GM12892 (cell line): ENCODE data around the gene SEPHS1. TPM values are rescaled to one million over a fixed set of nuclear protein-coding genes. Genes with fewer than 3 reads are reported as not detected.
A peak's percentile ranks its signal among the peaks of the same experiment; 100 is the strongest.

Experiments
- DNase-seq: peaks from one replicate; pipeline ENCODE4 v3.0.0; 2011; ENCODE audit not compliant: insufficient read length
- FAIRE-seq: peaks from 2 replicates; lab custom pipeline; 2011; peaks lifted over from hg19 to GRCh38; lab: Jason Lieb, UNC
- POLR2A ChIP-seq: IDR thresholded peaks from 2 replicates; pipeline ENCODE4 v1.6.1; 2011; ENCODE audit warnings: low read depth, low read length, control low read depth
- POLR2AphosphoS5 ChIP-seq: IDR thresholded peaks from 2 replicates; pipeline ENCODE4 v1.6.1; 2011; ENCODE audit warnings: low read depth, low read length, control low read depth
- TAF1 ChIP-seq: IDR thresholded peaks from 2 replicates; pipeline ENCODE4 v1.6.1; 2011; ENCODE audit warnings: low read depth, mild to moderate bottlenecking, control low read depth, low read length, borderline replicate concordance
- polyA plus RNA-seq: library from polyadenylated mRNA; unstranded; fragments of >200 nt; gene quantifications from one replicate; pipeline ENCODE4 v1.2.1, GENCODE V29; 2012; ENCODE audit warnings: missing spikeins, inconsistent platforms; ENCODE audit not compliant: missing spikeins

The SEPHS1 gene
- 34.2 TPM for polyA plus RNA-seq

- DNase-seq: peak; percentile 73
- peak; percentile 81 for FAIRE-seq
- TF ChIP-seq POLR2AphosphoS5: peak; percentile 71
- TF ChIP-seq TAF1: peak; percentile 61; the same call in 1 of the 2 replicates
- TF ChIP-seq POLR2A: peak; percentile 62
Measured at GRCh38 chr10:13348216-13349017, at the start of gene SEPHS1. SEPHS1 (minus strand) TSS chr10:13348293; CDS start chr10:13344950, 3,343 bp downstream.

GRCh38 chr10:13397052-13397451 is 49.0 kb upstream of the SEPHS1 start:
- TF ChIP-seq POLR2AphosphoS5 (no peak), TAF1 (no peak), POLR2A (no peak)
- DNase-seq: no peak
- FAIRE-seq: no peak

GRCh38 chr10:13396369-13396768 is 48.3 kb upstream of the SEPHS1 start:
- TF ChIP-seq TAF1: no peak
- no peak for TF ChIP-seq POLR2AphosphoS5
- no peak for TF ChIP-seq POLR2A
- DNase-seq: no peak
- no peak for FAIRE-seq

- no peak for TF ChIP-seq POLR2A
- no peak for TF ChIP-seq TAF1
- DNase-seq (no peak), FAIRE-seq (no peak)
Measured at GRCh38 chr10:13395540-13395939, 47.4 kb upstream of the SEPHS1 start.

GRCh38 chr10:13393640-13394039 is 45.5 kb upstream of the SEPHS1 start:
- FAIRE-seq: no peak
- DNase-seq: no peak

GRCh38 chr10:13392701-13393100 is 44.6 kb upstream of the SEPHS1 start:
- no peak for DNase-seq
- FAIRE-seq: no peak
- TF ChIP-seq TAF1 (no peak), POLR2AphosphoS5 (no peak)

More at GRCh38 chr10:13393640-13394039, 45.5 kb upstream of the SEPHS1 start:
- TF ChIP-seq TAF1: no peak
- TF ChIP-seq POLR2A: no peak
- TF ChIP-seq POLR2AphosphoS5: no peak

- TF ChIP-seq POLR2A (no peak), POLR2AphosphoS5 (no peak), TAF1 (no peak)
- FAIRE-seq (peak; percentile 74), DNase-seq (no peak)
Measured at GRCh38 chr10:13390604-13391522, 42.8 kb upstream of the SEPHS1 start.

- FAIRE-seq: no peak
- TF ChIP-seq POLR2AphosphoS5 (no peak), TAF1 (no peak), POLR2A (no peak)
- DNase-seq: no peak
Measured at GRCh38 chr10:13388478-13389230, 40.6 kb upstream of the SEPHS1 start.

GRCh38 chr10:13386021-13386420 is 37.9 kb upstream of the SEPHS1 start:
- DNase-seq: no peak
- FAIRE-seq: no peak

GRCh38 chr10:13383399-13383761 is 35.3 kb upstream of the SEPHS1 start:
- FAIRE-seq: no peak
- no peak for DNase-seq
- TF ChIP-seq POLR2AphosphoS5 (no peak), POLR2A (no peak), TAF1 (no peak)

More at GRCh38 chr10:13386021-13386420, 37.9 kb upstream of the SEPHS1 start:
- TF ChIP-seq POLR2A: no peak
- no peak for TF ChIP-seq POLR2AphosphoS5
- no peak for TF ChIP-seq TAF1
